Hepatocyte (in vitro differentiated cells): ENCODE measurements around the gene S100A7. TPM values are rescaled to one million over a fixed set of nuclear protein-coding genes. Genes with fewer than 3 reads are reported as not detected.

Experiments used
- DNase-seq: peaks from one replicate; pipeline ENCODE4 v3.0.0-alpha.2; 2016; ENCODE audit warnings: low spot score
- H2AFZ ChIP-seq: fragments of 200-600 bp; sonication (generic); 2 replicates; pipeline ENCODE4 v1.6.0; 2016; ENCODE audit warnings: antibody characterized with exemption, mild to moderate bottlenecking
- H3K27ac ChIP-seq: fragments of 200-600 bp; sonication (generic); 2 replicates; pipeline ENCODE4 v1.5.1; 2016; ENCODE audit warnings: mild to moderate bottlenecking
- H3K27me3 ChIP-seq: fragments of 200-600 bp; sonication (generic); 2 replicates; pipeline ENCODE4 v1.6.1; 2016
- H3K36me3 ChIP-seq: fragments of 200-600 bp; sonication (generic); replicated peaks from 2 replicates; pipeline ENCODE4 v1.5.1; 2016; ENCODE audit warnings: low read depth; ENCODE audit not compliant: insufficient read depth
- H3K4me1 ChIP-seq: fragments of 200-600 bp; sonication (generic); 2 replicates; pipeline ENCODE4 v1.5.1; 2016; ENCODE audit warnings: mild to moderate bottlenecking, moderate library complexity; ENCODE audit not compliant: insufficient read depth
- H3K4me2 ChIP-seq: fragments of 200-600 bp; sonication (generic); 2 replicates; pipeline ENCODE4 v1.6.0; 2016
- H3K4me3 ChIP-seq: fragments of 200-600 bp; sonication (generic); 2 replicates; pipeline ENCODE4 v1.5.1; 2016; ENCODE audit warnings: mild to moderate bottlenecking
- H3K79me2 ChIP-seq: fragments of 200-600 bp; sonication (generic); 2 replicates; pipeline ENCODE4 v1.6.0; 2017; ENCODE audit warnings: mild to moderate bottlenecking
- H3K9me2 ChIP-seq: fragments of 200-600 bp; sonication (generic); replicated peaks from 2 replicates; pipeline ENCODE4 v1.6.0; 2017; ENCODE audit warnings: mild to moderate bottlenecking; ENCODE audit not compliant: insufficient read depth
- H3K9me3 ChIP-seq: fragments of 200-600 bp; sonication (generic); 2 replicates; pipeline ENCODE4 v1.5.1; 2016; ENCODE audit warnings: low read depth, mild to moderate bottlenecking
- H4K20me1 ChIP-seq: fragments of 200-600 bp; sonication (generic); 2 replicates; pipeline ENCODE4 v1.6.0; 2016; ENCODE audit warnings: mild to moderate bottlenecking; ENCODE audit not compliant: insufficient read depth, poor library complexity, severe bottlenecking
- CTCF ChIP-seq: fragments of 200-600 bp; sonication (generic); IDR thresholded peaks from 2 replicates; pipeline ENCODE4 v1.5.1; 2016; ENCODE audit warnings: antibody characterized with exemption, mild to moderate bottlenecking; ENCODE audit not compliant: poor library complexity
- EZH2 ChIP-seq: fragments of 200-600 bp; sonication (generic); IDR thresholded peaks from 2 replicates; pipeline ENCODE4 v1.6.1; 2016; ENCODE audit warnings: antibody characterized with exemption, mild to moderate bottlenecking, borderline replicate concordance
- EZH2phosphoT487 ChIP-seq: fragments of 200-600 bp; sonication (generic); IDR thresholded peaks from one replicate; pipeline ENCODE4 v1.6.1; 2018; ENCODE audit warnings: antibody characterized with exemption, mild to moderate bottlenecking, low read depth, moderate library complexity; ENCODE audit not compliant: unreplicated experiment, severe bottlenecking
- WGBS: methylation state at CpG from one replicate; pipeline ENCODE4 v1.1.6; 2016; ENCODE audit warnings: low lambda C conversion rate; ENCODE audit errors: missing lambda C conversion rate; 5-methylcytosine and 5-hydroxymethylcytosine counted together
- polyA plus RNA-seq: library from polyadenylated mRNA; unstranded; fragments of >200 nt; fragmentation: Nextera tagmentation; extraction: Ambion mirVana; gene quantifications from 2 replicates; pipeline ENCODE4 v1.2.1, GENCODE V29; 2016
- total RNA-seq: library from RNA; depleted of rRNA; stranded (reverse); fragments of >200 nt; gene quantifications from 2 replicates; pipeline ENCODE4 v1.2.3, GENCODE V29; 2014

Gene S100A7
- total and polyA plus RNA-seq, 2 experiments from 2014 or later, result 0.60 to 1.0 TPM

GRCh38 chr1:153503766-153504165 is 43.3 kb upstream of the S100A7 start:
- no peaks in the 10 kb centered on the region for H3K27me3 ChIP-seq
- H3K4me1 ChIP-seq, result peaks cover 18% of the 10 kb centered on the region
- H3K9me3 ChIP-seq, result no peaks in the 10 kb centered on the region
- no peak overlapping the region for H3K4me2 ChIP-seq
- no peak for DNase-seq
- H3K36me3 ChIP-seq, result no peaks in the 10 kb centered on the region
- H2AFZ ChIP-seq, result no peak overlapping the region
- H3K79me2 ChIP-seq, result no peaks in the 10 kb centered on the region
- H3K4me3 ChIP-seq, result no peak overlapping the region
- H3K27ac ChIP-seq, result no peak overlapping the region
- no peak for TF ChIP-seq CTCF
- no peak for TF ChIP-seq EZH2phosphoT487
- no peak for TF ChIP-seq EZH2
- no peaks in the 10 kb centered on the region for H3K9me2 ChIP-seq
- H4K20me1 ChIP-seq, result no peaks in the 10 kb centered on the region
- 74% methylated on average over 3 of the region's 3 CpGs for WGBS

GRCh38 chr1:153498746-153499145 is 38.3 kb upstream of the S100A7 start:
- no peaks in the 10 kb centered on the region for H3K9me3 ChIP-seq
- no peak overlapping the region for H3K27ac ChIP-seq
- no peaks in the 10 kb centered on the region for H3K4me1 ChIP-seq
- DNase-seq, result no peak
- no peak overlapping the region for H3K4me3 ChIP-seq
- no peaks in the 10 kb centered on the region for H3K36me3 ChIP-seq
- H3K9me2 ChIP-seq, result no peaks in the 10 kb centered on the region
- no peaks in the 10 kb centered on the region for H3K79me2 ChIP-seq
- H4K20me1 ChIP-seq, result no peaks in the 10 kb centered on the region
- WGBS, result 37% methylated on average over 2 of the region's 2 CpGs
- no peak overlapping the region for H2AFZ ChIP-seq
- H3K4me2 ChIP-seq, result no peak overlapping the region
- H3K27me3 ChIP-seq, result no peaks in the 10 kb centered on the region
- TF ChIP-seq EZH2phosphoT487, result no peak
- TF ChIP-seq CTCF, result no peak

- TF ChIP-seq EZH2phosphoT487, result no peak
- no peak for TF ChIP-seq EZH2
- no peak for TF ChIP-seq CTCF
- 75% methylated on average over 5 of the region's 6 CpGs for WGBS
- H3K27ac ChIP-seq, result no peak overlapping the region
- no peaks in the 10 kb centered on the region for H3K79me2 ChIP-seq
- H3K9me2 ChIP-seq, result no peaks in the 10 kb centered on the region
- H3K4me2 ChIP-seq, result no peak overlapping the region
- no peak overlapping the region for H2AFZ ChIP-seq
- H3K4me1 ChIP-seq, result no peaks in the 10 kb centered on the region
- H3K4me3 ChIP-seq, result no peak overlapping the region
- no peaks in the 10 kb centered on the region for H3K36me3 ChIP-seq
- DNase-seq, result no peak
- H3K27me3 ChIP-seq, result no peaks in the 10 kb centered on the region
- H4K20me1 ChIP-seq, result no peaks in the 10 kb centered on the region
- H3K9me3 ChIP-seq, result no peaks in the 10 kb centered on the region
These were observed 35.1 kb upstream of the S100A7 start for GRCh38 chr1:153495536-153495935.

- Histone ChIP-seq H3K27ac (no peak overlapping the region), H3K27me3 (no peaks in the 10 kb centered on the region), H3K4me2 (no peak overlapping the region), H3K9me2 (no peaks in the 10 kb centered on the region), H3K9me3 (no peaks in the 10 kb centered on the region), H3K36me3 (no peaks in the 10 kb centered on the region), H2AFZ (no peak overlapping the region), H3K4me1 (peaks cover 1% of the 10 kb centered on the region), H3K79me2 (no peaks in the 10 kb centered on the region), H3K4me3 (no peak overlapping the region), H4K20me1 (no peaks in the 10 kb centered on the region)
- WGBS, result 33% methylated on average over 6 of the region's 6 CpGs
- peak; percentile 86 for DNase-seq
- TF ChIP-seq CTCF, result peak; percentile 91
- no peak for TF ChIP-seq EZH2
These were observed 34.6 kb upstream of the S100A7 start for GRCh38 chr1:153494976-153495535.
